ENCODE results near the gene SPAG16.

GRCh38 chr2:213703406-213704098 is 419.3 kb downstream of the SPAG16 start:
- TF ChIP-seq EZH2 (IDR thresholded peaks at IDR 0.05; ENCODE audit: low read length, unreplicated experiment), result no peak
- TF ChIP-seq CTCF (conservative IDR thresholded peaks at IDR 0.05; ENCODE audit: low read depth, low read length), result no peak
